ENCODE measurements around the gene ZNF292.

DNA sequence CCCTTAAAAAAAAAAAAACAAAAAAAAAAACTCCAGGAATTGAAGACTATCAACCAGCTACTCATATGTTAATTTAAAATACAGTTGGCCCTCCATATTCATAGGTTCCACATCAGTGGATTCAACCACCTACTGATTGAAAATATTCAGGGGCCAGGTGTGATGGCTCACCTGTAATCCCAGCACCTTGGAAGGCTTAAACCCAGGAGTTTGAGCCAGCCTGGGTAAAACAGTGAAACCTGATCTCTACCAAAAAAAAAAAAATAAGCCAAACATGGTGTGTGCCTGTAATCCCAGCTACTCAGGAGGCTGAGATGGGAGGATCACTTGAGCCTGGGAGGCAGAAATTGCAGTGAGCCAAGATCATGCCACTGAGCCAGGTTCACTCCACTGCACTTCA, 94.7 kb downstream of the ZNF292 start:
- TF ChIP-seq, protein P1, sequence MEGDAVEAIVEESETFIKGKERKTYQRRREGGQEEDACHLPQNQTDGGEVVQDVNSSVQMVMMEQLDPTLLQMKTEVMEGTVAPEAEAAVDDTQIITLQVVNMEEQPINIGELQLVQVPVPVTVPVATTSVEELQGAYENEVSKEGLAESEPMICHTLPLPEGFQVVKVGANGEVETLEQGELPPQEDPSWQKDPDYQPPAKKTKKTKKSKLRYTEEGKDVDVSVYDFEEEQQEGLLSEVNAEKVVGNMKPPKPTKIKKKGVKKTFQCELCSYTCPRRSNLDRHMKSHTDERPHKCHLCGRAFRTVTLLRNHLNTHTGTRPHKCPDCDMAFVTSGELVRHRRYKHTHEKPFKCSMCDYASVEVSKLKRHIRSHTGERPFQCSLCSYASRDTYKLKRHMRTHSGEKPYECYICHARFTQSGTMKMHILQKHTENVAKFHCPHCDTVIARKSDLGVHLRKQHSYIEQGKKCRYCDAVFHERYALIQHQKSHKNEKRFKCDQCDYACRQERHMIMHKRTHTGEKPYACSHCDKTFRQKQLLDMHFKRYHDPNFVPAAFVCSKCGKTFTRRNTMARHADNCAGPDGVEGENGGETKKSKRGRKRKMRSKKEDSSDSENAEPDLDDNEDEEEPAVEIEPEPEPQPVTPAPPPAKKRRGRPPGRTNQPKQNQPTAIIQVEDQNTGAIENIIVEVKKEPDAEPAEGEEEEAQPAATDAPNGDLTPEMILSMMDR (IDR thresholded peaks at IDR 0.05), result no peak
- no peak for TF ChIP-seq POLR2A (IDR thresholded peaks at IDR 0.05)

Measured in testis (tissue), 2 donors.